Dermis blood vessel endothelial cell (primary cell): ENCODE results near the gene DNAJB5. TPM values are rescaled to one million over a fixed set of nuclear protein-coding genes. Genes with fewer than 3 reads are reported as not detected.
"Not testable (repeated sequence)": the region's sequence is repeated elsewhere in the genome, so short reads cannot be mapped to it uniquely, and the experiment has no call there.

ENCODE experiments used
- DNase-seq: peaks from one replicate; pipeline ENCODE4 v3.0.0; 2010
- total RNA-seq: library from RNA; depleted of rRNA; stranded (reverse); fragments of >200 nt; gene quantifications from 2 replicates; pipeline ENCODE4 v1.2.3, GENCODE V29; 2014

The DNAJB5 gene
- total RNA-seq = 3.4 and 3.6 TPM in 2 replicates

GRCh38 chr9:34989003-34989945 lies at the start of gene DNAJB5:
DNAJB5 (plus strand) TSS chr9:34989745; CDS start chr9:34990631, 886 bp downstream.
- peak; percentile 100 for DNase-seq

- DNase-seq = not testable (repeated sequence)
Measured at GRCh38 chr9:34939989-34940388, 49.6 kb upstream of the DNAJB5 start.

GRCh38 chr9:34948451-34948850 lies 41.1 kb upstream of the DNAJB5 start:
- DNase-seq = no peak

- DNase-seq = no peak
Measured at GRCh38 chr9:34954225-34954624, 35.3 kb upstream of the DNAJB5 start.

GRCh38 chr9:34956066-34956465 lies 33.5 kb upstream of the DNAJB5 start:
- DNase-seq = not testable (repeated sequence)

- no peak for DNase-seq
Measured at GRCh38 chr9:34956648-34957047, 32.9 kb upstream of the DNAJB5 start.

- peak; percentile 27 for DNase-seq
Measured at GRCh38 chr9:34957492-34958410, 31.8 kb upstream of the DNAJB5 start, which contains the start of gene PHF24. PHF24 (plus strand) TSS chr9:34958285; CDS start chr9:34971299, 13,014 bp downstream.

GRCh38 chr9:34958411-34958982 lies 31.0 kb upstream of the DNAJB5 start:
- no peak for DNase-seq

GRCh38 chr9:34959461-34959860 lies 30.1 kb upstream of the DNAJB5 start:
- no peak for DNase-seq

- peak; percentile 74 for DNase-seq
Measured at GRCh38 chr9:34961574-34962490, 27.7 kb upstream of the DNAJB5 start.

- DNase-seq = no peak
Measured at GRCh38 chr9:34962546-34962945, 27.0 kb upstream of the DNAJB5 start.

- DNase-seq = no peak
Measured at GRCh38 chr9:34963552-34963951, 26.0 kb upstream of the DNAJB5 start.

GRCh38 chr9:34964458-34964857 lies 25.1 kb upstream of the DNAJB5 start:
- DNase-seq = no peak

- no peak for DNase-seq
Measured at GRCh38 chr9:34971146-34971811, 18.3 kb upstream of the DNAJB5 start.

- no peak for DNase-seq
Measured at GRCh38 chr9:34974664-34975063, 14.9 kb upstream of the DNAJB5 start.

GRCh38 chr9:34976441-34976840 lies 13.1 kb upstream of the DNAJB5 start:
- DNase-seq = no peak

GRCh38 chr9:34976992-34977391 lies 12.6 kb upstream of the DNAJB5 start:
- no peak for DNase-seq

- no peak for DNase-seq
Measured at GRCh38 chr9:34980181-34980761, 9.3 kb upstream of the DNAJB5 start.

GRCh38 chr9:34982361-34982760 lies 7.2 kb upstream of the DNAJB5 start:
- no peak for DNase-seq

GRCh38 chr9:34983209-34983608 lies 6.3 kb upstream of the DNAJB5 start:
- DNase-seq = no peak

- DNase-seq = peak; percentile 56
Measured at GRCh38 chr9:34984049-34984448, 5.5 kb upstream of the DNAJB5 start.
